GM21381 (cell line): ENCODE results near the gene TMCC1.
"Not testable (repeated sequence)": the region's sequence is repeated elsewhere in the genome, so short reads cannot be mapped to it uniquely, and the experiment has no call there.

Experiments used
- ATAC-seq: cut with Tn5 transposase; IDR thresholded peaks from one replicate; pipeline ENCODE4 v1.9.1; 2021; ENCODE audit warnings: mild to moderate bottlenecking, moderate library complexity; ENCODE audit not compliant: unreplicated experiment

TMCC1 gene

DNA sequence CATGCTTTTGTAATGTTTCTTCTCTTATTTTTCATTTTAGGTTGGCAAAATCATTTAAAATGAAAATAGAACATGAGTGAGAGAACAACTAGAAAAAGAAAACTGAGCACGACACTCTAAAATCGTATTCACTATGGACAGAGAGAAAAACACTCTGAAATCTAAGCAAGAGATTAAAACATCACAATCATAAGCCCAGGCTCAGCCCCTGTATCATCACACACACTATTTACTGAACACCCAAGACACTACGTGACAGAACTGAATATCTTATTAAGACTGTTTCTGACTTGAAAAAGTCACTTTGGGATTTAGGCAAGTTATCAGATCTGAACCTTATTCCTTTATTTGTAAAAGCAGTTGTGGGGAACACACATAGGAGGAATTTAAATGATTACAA lies 204.5 kb downstream of the TMCC1 start:
- ATAC-seq = no peak

DNA sequence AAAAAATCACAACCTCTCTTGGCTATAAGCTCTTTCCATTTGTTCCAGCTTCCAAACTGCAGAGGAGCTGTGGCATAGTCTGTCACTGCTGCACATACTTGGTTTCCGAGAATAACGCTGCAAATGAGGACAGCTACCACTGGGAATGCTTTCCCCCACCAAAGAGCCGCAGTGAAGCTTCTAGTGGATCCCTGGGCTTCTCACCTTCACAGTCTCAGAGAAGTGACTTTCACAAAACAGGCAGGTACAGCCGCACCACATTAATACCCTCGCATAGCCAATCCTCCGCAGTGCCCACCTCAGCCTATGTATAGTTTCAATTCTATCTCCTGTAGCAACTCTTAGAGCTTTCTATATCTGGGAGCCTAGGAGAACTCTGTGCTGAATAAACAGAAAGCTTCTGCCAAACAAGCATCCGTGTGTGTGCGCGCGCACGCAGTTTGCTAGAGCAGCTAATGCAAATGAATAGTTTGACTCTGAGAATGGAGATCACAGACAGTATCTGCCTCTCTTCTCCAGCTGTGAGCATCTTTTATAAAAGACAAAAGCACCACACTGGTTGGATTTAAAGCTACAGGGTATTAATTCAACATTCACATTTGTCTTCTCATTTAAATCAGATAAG lies 205.1 kb downstream of the TMCC1 start:
- ATAC-seq = no peak

DNA sequence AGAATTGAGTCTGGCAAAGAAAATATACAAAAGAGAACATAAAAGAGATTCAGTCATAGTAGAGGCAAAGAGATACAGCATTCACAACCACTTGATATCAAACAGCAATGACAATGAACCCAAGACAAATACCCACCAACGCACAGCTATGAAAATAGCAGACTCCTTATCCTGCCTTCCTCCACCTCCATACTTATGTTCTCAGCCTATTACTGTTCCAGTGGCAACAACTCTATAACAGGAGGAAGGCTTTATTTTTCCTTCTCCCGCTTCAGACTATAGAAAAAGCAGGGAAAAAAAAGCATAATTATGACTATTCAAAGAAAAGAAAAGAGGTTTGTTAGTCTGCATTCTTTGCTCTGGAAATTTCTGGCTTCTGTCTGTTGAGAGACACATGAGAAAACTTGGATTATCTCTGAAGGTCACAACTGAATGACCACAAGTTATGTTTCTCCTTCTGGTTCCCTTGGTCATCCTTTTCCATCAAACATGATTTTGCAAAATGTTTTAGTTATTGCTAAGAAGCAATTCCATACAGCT lies 205.9 kb downstream of the TMCC1 start:
- no peak for ATAC-seq

DNA sequence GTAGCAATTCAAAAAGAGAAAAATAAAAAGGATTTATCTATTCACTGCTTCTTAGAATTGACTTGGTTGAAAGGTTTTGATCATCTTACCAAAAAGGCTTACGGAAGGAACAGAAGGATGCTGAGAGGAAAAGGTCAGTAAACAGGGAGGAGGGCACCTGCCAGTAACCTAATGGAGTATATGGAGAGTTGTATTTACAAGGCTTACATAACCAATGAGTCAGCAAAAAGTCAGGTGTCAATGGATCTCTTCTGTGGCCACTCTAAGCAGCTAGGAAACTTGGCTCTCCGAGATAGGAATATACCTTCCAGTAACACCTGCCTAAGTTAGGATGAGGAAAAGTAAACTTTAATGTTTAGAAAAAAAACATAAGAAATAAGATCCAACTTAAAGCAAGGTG lies 206.6 kb downstream of the TMCC1 start:
- ATAC-seq = no peak

DNA sequence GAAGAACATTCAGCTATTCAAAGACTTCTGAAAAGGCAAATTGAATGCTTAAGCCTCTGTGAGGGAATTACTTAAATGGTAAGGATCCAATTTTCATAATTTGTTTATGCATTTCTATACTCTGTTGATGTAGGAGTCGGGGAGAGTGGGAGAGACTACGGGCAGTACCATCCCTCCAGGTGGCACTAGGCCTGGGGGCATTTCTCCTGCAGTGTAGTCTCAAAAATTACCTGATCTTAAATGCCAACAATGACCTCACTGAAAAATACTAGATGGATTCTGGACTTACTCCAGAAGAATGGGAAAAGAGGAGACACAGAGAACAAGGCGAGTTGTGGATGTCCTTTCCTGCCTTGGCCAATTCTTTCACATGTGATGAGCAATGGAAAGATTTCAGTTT lies 209.2 kb downstream of the TMCC1 start:
- no peak for ATAC-seq

DNA sequence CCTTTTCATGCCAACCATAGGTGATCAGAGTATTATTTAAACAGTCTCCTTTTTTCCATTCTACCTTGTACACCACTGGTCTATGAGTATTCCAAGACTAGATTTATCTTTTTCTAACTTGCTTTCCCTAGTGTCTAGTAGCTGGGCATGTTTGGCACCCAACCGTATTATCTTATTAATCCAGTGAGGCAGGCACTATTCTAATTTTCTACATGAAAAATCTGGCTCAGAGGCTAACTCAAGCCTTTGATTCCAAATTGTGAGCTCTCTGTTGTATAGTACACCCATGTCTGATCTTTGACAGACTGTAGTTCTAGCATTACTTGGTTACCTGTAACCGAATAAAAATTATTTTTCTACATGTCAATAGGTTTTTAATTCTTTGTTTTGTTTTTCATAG lies 210.3 kb downstream of the TMCC1 start:
- no peak for ATAC-seq

DNA sequence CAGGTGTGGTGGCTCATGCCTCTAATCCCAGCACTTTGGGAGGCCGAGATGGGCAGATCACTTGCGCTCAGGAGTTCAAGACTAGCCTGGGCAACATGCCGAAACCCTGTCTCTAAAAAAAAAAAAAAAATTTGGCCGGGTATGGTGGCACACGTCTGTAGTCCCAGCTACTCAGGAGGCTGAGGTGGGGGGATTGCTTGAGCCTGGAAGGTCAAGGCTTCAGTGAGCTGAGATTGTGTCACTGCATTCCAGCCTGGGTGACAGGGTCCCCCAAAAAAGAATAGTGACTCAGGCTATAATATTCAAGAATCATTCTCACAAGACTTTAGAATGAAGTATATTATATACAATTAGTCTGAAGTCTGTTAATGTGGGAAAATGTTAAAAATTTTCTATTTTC lies 216.5 kb downstream of the TMCC1 start:
- ATAC-seq = no peak

DNA sequence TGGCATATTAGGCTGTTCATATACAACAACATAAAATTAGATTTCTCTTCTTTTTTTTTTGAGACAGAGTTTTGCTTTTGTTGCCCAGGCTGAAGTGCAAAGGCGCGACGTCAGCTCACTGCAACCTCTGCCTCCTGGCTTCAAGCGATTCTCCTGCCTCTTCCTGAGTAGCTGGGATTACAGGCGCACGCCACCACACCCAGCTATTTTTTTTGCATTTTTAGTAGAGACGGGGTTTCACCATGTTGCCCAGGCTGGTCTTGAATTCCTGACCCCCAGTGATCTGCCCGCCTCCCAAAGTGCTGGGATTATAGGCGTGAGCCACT lies 218.8 kb downstream of the TMCC1 start:
- ATAC-seq = not testable (repeated sequence)

DNA sequence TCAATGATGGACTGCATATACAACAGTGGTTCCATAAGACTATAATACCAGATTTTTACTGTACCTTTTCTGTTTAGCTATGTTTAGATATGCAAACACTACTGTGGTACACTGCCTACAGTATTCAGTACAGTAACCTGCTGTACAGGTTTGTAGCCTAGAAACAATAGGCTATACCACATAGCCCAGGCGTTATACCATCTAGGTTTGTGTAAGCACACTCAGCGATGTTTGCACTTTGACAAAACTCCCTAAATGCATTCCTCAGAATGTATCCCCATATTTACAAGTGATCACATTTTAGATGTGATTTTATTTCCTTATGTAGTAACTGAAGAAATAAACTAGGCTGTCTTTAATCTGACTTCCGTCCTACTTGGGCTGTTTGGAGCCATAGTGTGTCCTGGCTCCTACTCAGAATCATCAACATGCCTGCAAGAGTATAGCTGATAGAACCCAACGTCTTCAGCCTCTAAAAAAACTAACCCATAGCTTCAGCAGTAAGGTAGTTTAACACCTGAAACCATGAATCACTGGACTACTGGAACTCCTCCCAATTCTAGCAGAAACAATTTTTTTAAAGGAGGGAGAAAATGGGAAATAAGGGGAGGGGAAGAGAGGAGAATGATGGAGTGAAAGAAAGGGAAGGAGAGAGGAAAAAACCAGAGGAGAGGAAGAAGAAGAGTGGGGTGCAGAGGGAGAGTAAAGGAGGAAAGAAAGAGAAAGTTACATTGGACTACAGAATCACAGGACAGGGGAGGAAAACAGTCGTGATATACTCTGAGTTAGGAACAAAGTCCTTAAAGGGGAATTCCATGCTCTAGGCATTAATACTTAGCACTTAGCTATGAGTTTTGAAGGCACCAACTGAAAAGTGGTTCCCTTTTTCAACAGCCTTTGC lies 219.4 kb downstream of the TMCC1 start:
- ATAC-seq = no peak

DNA sequence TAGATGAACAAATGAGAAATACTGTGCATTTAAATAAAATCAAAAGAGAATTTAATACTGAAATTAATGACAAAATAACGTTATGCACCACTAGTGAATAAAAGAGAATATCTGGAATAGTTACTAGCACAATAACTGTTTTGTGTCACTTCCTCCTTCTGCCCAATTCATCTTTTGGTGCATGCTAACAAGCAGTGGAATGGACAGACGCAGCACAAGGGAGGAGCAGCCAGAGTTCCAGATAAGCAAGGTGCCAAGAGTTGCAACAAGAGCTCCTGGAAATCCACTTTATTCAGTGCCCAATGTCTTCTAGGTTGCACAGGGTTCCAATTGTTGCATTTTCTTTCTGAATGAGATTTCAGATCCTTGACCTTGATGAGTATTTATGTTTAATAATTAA lies 220.5 kb downstream of the TMCC1 start:
- ATAC-seq = no peak

DNA sequence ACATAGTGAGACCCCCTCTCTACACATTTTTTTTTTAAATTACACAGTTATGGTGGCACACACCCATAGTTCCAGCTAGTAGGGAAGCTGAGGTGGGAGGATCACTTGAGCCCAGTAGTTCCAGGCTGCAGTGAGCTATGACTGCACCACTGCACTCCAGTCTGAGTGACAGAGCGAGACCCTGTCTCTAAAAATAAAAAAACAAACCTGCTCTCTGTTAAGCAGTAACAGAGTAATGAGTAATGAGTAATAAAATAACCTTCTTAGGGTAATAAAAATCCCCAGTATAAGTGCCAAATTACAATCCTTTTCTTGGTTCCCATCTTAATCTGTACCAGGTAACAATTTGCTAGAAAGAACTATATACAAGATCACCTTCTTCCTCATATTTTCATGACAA lies 221.1 kb downstream of the TMCC1 start:
- ATAC-seq = no peak

DNA sequence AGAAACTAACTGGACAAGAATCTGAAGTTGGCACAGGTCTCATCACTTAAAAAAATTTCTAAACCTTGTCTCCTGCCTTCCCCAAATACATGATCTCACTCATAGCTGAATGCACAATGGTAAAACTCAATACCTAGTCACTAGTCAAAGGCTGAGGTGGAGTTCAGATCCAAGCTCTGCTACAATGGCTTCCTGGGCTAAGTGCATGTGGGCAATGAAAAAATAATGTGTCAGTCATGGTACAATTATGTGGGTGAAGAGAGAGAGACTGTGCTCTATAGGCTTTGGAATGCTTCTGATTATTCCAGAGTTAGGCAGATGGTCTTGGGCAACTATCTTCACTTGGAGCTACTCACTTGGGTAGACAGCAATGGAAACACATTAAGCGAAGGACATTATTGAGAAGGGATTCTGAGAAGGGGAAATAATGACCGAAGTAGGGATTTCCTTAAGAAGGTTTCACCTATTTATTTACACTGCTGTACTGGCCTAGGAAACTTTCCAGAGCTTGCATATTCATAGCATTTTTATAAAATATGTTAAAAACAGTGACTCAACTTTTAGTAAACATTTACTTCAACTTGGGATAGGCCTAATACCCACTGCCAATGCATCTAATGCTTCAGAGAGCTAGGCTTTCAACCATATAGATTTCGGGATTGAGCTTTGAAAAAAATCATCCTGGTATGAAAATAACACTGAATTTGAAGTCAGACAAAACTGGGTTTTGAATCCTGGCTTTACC lies 228.3 kb downstream of the TMCC1 start:
- ATAC-seq = no peak

DNA sequence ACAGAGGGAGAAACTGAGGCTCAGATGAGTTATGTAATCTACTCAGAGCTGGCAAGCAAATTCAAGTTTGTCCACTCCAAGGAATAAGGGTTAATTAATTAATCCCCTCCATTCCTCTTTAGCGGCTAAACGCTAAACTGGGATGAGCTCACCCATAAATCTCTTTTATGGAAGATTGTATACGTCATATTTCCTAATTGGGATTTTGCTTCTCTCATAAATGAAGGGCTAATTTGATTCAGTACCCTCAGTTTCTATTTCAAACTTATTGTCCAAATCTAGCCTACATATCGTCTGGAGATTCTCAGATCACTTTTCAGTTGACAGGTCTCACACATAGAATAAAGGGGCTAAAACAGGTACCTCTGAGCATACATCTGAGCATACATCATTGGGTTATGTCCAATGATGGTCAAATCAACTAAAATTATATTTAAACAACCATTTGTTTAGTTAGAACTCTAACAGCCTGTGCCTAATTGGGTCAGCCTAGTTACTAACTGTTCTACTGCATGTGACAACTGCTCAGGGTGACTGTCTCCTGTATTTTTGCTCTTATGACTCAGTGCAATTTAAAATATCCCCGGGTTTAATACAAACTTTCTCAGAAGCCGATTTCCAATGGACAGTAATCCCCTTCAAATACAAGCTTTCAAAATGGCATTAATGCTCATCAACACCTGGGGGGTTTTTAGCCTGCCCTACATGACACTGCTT lies 229.4 kb downstream of the TMCC1 start:
- no peak for ATAC-seq

DNA sequence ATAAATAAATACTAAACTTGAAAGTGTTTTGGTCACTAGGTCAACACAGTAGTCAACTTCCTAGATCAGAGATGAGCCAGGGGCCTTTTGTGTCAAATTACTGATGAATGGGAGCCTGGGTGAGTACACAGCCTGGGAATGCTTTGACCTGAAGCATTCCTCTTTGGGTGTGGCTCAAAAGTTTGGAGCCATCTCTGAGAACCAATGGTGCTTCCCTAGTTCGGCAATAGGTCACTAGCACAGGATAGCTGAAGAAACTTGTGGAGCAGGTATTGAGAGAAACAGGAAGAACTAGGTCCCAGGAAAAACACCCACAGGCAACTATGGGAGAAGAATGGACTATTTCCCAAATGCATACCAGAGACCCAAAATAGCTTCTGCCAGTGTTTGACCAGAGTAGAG lies 230.5 kb downstream of the TMCC1 start:
- ATAC-seq = no peak

DNA sequence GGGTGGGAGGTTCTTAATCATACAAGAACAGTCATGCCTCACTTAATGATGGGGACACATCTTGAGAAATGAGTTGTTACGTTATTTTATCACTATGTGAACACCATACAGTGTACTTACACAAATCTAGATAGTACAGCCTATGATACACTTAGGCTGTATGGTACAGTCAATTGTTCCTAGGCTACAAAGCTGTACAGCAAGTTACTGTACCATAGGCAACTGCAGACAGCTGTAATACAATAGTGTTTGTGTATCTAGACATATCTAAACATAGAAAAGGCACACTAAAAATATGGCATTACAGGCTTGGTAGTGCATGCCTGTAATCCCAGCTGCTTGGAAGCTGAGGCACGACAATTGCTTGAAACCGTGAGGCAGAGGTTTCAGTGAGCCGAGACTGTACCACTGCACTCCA lies 231.3 kb downstream of the TMCC1 start:
- ATAC-seq = no peak

DNA sequence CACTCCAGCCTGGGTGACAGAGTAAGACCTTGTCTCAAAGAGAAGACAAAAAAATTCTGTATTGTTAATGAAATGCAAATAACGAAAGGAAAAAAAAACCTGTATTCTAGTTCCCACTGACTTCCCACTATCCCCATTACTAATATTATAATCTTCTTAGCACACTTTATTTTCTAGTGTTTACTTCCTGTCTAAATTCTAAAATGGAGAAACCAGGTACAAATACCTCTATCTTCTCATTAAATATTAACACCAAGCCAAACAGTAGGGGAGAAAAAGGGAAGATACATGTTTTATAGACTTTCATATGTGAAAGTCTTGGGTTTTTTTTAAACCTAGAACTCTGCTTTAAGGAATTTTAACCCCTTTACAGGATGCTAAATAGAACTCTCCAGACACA lies 231.7 kb downstream of the TMCC1 start:
- no peak for ATAC-seq

DNA sequence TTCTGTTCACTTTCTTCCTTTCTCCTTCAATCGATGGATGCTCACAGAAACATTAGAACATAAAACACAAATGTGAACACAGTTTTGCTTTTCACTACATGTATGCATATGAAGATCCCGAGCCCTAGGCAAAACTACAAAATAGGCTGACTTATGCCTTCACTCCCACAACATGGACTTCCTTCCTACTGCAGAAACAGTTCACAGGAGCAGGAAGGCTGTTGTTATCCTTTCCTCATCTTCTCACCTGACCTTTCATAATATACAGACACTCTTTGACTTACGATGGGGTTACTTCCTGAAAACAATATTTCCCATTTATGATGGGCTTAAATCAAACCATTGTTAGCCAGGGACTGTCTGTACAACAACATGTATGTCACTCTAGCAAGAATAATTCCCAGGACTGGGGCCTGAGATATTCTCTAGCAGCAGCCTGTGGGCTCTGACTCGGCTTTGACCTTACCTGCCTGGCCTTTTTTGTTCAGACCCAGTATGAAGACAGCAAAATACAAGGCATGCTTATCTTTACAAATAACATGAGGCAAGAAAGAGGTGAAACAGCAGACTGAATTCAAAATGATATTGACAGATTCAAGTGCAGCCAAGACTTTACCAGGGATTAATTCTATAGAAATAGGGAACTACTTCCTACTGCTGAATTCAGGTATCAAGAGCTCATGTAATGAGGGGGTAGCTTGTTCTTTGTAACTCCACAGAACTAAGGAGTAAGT lies 235.2 kb downstream of the TMCC1 start:
- ATAC-seq = no peak

DNA sequence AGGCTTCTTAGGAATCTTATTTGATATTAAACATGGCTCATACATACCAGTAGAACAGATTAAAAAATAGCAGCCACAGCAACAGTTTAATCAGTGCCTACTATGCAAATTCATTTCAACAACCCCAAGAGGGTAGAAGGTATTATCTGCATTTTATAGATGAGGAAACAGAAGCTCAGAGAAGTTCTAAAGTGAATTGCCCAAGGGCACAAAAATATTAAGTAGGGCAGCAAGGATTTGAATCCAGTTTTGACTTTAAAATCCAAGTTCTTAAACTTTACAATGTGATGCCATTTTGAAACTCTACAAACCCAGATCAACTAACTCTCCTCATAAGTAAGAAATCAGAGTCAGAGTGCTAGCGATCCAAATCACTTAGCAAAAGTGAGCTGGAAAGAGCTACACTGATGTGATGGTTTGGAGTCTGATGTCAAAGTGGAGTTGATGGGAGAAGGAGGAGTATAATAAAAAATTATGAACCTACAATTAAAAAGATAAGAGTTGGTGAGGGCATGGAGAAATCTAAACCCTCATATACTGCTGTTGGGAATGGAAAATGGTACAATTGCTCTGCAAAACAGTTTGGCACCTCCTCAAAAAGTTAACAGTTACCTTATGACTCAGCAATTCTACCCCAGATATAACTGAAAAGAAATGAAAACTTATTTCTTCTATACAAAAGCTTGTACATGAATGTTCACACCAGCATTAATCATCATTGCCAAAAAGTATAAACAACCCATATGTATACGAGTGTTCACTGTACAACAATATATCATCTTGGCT lies 236.1 kb downstream of the TMCC1 start:
- no peak for ATAC-seq

DNA sequence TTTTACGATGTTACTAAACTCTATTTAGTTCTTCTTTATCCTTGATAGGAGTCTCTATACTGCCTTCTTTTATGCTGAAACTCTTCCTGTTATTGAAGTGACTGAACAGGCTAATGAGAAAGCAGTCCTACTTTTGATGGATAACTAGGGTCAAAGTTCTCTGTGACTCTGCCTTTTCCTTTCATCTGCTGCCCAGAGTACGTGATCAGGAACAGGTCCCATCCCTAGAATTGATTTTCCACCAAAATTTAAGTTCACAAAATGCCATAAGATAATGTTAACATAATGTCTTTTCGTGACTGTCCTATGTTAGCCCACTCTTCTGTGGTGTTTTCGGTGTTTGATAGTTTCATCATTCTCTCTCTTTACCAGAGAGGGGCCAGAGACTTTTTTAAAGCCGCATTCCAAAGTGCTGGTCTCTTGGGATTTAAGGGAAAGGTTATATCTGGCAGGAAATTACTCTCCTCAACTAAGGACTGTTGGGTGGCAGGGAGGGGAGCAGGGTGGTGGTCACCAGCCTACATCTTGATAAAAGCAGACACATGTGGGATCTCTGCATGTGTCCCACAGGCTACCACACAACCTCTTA lies 236.8 kb downstream of the TMCC1 start:
- ATAC-seq = no peak
